IPS-18c (cell line): Measurements from ENCODE around the gene AKAP6.

Experiments
- H3K4me3 ChIP-seq: 2 replicates; pipeline ENCODE4 v1.7.0; 2013; ENCODE audit warnings: low read depth, mild to moderate bottlenecking, low read length, moderate library complexity; ENCODE audit not compliant: insufficient read depth
- H3K9me3 ChIP-seq: one replicate; pipeline ENCODE4 v1.6.1; 2013; ENCODE audit warnings: mild to moderate bottlenecking, low read length, moderate library complexity; ENCODE audit not compliant: control insufficient read depth, insufficient read depth

Gene AKAP6

DNA sequence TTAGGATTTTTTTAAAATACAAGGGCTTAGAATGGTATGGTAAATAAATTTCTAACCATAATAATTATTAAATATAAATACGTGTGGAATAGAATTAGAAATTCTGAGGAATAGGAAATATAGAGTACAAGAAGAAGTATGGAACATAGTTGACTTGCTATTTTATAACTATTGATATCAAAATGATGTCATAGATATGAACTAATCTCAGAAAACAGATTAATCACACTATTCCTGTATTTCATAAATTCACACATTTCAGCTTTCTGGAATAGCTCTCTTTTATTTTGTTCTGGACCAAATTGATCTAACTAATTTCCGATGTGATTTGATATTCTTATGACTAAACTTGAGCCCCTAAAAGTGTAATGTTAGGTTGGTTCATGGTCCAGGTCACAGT lies 372.4 kb downstream of the AKAP6 start:
- no peaks in the 10 kb centered on the region for H3K9me3 ChIP-seq
- no peak overlapping the region for H3K4me3 ChIP-seq

DNA sequence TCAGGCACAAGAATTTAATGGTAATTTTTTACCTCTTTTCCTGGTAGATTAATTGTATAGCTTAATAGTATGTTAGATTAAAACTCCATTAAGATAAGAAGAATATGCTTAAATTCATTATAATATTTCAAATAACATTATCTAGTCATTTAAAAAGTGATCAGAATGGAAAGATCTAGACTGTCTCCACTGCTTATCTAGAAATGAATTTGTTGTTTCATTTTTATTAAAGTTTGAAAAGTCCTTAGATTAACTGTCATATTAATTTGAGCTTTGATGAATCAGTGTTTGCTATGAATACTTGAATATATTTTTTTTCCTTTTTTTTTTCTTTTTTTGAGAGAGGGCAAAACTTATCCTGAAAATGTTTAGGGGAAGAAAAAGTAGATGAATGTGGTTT lies 373.0 kb downstream of the AKAP6 start:
- Histone ChIP-seq H3K9me3 (no peaks in the 10 kb centered on the region), H3K4me3 (no peak overlapping the region)

DNA sequence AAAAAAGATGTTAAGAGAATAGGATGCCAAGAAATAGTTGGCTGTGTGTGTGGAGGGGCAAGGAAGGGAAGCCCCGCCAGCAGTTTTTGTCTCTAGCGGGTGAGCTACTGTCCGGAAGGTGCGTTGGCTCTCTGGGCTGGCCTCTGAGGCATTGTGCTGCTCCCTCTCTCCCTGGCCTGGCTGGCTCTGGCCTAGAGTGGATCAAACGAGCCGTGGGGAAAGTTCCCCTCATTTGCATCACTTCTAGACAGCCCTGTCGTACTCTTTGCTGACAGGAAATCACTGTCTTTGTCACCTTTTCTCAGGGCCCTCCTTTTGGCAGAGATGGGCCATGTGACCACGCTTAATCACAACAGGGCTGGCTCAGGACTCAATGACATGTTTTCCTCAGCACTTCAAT lies 373.5 kb downstream of the AKAP6 start:
- H3K4me3 ChIP-seq, result no peak overlapping the region
- H3K9me3 ChIP-seq, result no peaks in the 10 kb centered on the region

DNA sequence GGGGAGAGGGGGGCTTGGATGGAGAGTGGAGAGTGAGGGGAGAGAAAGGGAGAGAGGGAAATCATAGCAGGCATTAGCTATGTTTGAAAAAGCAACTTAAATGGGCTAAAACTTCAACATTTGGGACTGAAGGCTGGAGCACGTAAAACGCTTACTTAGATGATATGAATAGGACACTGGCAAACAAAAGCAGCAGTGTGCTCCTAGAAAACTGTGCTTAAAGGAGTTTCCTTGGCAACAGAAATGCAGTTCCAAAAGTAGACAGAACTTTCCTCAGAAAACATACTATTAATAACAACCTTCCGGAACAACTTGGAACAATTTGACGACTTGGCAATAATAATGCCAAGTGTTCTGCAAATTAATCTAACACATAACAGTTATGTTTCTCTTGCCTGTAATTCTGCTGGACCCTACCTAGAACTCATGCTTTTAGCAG lies 374.1 kb downstream of the AKAP6 start:
- Histone ChIP-seq H3K4me3 (no peak overlapping the region), H3K9me3 (no peaks in the 10 kb centered on the region)

DNA sequence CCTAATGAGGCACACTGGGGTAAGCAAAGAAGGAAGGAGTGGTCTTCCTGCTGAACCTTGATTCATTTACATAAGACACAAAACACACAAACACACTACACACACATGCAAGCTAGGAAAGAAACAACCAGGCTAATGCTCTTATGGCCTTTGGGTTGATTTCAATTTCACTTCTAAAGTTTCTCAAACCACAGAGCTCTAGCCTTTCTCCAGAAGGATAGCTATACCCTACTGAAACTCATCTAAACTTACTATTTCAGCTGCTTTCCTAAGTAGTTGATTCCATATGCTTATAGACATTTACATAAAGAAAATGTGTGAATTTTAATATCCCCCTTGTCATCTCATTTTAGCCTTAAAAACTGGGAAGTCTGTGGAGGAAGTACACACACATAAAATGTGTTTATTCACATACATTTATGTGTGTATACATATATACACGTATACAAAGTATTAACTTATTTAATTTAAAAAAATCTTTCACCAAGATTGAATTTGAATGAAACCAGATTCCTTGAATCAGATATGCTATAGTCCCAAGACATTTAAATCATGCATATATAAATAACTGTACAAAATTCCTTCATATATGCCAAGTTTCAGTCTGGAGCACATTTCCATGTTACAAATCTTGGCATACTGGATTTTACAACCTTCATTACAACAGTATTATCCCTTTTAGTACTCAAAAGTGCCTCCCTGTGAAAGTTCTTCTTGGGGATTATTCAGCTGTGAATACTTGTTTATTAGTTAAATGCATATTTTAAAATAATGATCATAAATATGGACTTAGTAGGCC lies 377.8 kb downstream of the AKAP6 start:
- no peak overlapping the region for H3K4me3 ChIP-seq
- H3K9me3 ChIP-seq, result no peaks in the 10 kb centered on the region

DNA sequence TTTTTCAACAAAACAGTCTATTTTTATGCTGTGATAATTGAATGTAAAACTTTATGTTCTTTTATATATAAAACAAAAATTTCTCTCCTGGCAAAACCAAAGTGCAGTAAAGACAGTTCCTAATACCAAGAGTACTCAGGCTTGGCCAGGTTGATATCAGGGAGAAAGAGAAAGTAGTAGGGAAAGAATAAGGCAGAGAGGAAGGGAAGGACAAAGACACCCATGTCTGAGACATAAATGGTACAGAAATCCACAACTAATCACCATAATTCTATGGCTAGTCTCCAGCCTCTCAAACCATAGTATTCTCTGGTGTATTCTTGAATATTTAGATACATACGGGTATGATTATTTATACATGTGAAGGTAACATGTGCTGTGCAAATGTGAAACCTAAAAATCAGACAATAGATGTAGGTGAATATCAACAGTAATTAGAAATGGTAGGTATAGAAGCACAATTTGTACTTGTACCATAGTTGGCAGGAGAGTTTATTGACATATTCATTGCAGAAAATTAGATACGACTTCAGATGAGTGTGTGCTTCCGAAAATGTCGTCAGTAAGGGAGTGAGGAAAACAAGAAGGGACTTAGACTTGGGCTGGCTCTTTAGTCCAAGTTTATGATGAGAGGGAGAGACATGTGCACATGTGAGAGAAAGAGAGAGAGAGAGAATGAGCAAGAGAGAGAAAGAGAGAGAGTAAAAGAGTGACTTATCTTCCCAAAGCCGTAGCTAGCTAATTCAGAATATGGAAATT lies 378.8 kb downstream of the AKAP6 start:
- no peak overlapping the region for H3K4me3 ChIP-seq
- no peaks in the 10 kb centered on the region for H3K9me3 ChIP-seq

DNA sequence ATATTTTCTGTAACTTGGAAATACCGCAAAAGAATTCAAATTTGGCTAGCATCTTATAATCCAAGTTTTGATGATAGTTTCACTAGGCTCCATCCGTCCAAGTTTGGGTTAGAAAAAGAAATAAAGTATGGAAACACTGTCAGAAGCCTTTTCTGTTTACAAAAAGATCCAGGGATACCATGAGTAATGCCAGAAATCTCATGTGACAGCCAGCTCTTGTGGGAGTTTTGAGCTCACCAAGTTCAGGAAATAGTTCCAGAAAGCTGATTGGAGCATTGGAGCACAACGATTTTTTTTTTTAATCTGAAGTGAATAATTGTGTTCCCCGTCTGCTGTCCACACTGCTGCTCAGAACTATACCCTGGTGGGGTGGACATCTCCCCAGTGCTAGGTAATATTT lies 379.9 kb downstream of the AKAP6 start:
- H3K9me3 ChIP-seq, result no peaks in the 10 kb centered on the region
- no peak overlapping the region for H3K4me3 ChIP-seq

DNA sequence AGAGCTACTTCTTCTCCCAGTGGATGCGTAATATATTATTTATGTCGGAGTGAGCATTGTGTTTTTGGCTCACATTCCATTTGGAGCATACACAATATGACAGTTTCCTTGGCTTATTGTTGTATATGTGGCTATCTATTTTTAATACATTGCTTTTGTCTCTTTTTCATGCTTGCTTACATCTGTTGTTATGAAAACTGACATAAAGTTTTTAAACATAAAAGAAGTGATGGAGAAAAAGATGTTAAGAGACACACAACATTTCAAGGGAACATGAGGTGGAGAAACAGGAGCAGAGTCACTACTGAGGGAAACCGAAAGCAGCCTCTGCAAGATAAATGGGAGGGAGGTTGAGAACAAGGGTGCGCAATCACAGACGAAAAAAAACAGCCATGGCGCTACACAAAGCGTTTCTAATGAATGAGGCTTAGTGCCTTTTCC lies 381.2 kb downstream of the AKAP6 start:
- no peaks in the 10 kb centered on the region for H3K9me3 ChIP-seq
- no peak overlapping the region for H3K4me3 ChIP-seq

DNA sequence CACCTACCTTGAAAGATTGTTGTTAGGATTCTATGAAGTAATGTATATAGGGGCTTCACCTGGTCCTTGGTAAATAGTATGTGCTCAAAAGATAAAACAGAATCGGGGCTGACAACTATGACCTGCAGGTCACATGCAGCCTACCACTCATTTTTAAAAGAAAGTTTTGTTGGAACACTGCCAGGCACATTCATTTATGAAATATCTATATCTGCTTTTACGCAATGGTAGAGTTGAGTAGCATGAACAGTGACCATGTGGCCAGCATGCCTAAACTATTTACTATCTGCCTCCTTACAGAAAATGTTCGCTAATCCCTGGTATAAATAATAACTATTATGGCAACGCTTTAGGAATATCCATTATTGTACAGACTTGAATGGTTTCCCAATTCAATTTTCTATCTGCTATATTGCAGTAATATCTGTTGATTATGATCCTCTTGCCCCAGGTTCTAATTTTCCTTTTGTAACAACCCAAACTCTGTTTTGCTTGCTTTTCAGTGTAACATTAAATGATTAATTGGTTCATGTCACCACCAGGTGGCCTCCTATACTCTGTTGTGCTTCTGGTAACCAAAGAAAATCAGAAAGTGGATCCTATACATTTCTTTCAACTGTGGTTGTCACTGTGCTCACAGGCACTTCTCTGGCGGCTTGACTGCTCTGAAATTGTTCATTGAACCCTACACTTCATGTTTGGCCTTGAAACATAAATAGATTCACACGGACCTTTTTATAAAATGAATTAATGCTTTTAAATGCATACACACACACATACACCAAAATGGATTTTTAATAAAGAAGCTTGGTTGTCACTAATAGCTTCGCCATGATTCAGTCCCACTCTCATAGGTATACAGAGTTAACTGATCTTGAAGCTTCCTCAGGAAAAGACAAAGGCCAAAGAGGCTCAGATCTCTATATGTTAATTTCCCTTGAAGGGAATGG lies 381.9 kb downstream of the AKAP6 start:
- H3K9me3 ChIP-seq, result no peaks in the 10 kb centered on the region
- H3K4me3 ChIP-seq, result no peak overlapping the region

DNA sequence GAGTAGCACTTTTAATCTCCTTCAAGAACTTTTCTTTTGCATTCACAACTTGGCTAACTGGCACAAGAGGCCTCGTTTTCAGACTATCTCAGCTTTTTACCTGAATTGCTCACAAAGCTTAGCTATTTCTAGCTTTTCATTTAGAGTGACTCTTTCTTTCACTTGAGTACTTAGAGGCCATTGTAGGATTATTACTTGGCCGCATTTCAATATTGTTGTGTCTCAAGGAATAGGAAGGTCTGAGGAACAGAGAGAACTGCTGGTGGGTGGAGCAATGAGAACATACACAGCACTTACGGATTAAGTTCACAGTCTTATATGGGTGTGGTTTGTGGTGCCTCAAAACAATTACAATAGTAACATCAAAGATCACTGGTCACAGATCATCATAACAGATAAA lies 384.8 kb downstream of the AKAP6 start:
- no peak overlapping the region for H3K4me3 ChIP-seq
- H3K9me3 ChIP-seq, result no peaks in the 10 kb centered on the region

DNA sequence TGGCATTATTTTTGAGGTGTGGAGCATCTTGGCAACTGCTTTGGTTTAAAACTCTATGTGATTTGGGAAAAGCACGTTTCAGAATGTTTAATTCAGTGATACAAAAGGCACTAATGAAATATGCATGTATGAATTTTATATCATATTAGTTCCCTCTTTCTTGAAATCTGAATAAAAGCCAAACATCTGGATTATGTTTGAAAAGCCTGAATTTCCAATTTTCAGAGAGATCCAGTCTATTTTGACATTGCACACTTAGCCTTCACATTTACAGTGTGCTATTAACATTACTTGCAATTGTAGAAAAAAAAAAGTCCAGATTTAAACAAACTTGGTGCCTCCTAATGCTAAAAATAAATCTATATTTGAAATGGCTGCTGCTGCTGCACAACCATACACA lies 390.5 kb downstream of the AKAP6 start:
- no peak overlapping the region for H3K4me3 ChIP-seq
- no peaks in the 10 kb centered on the region for H3K9me3 ChIP-seq

DNA sequence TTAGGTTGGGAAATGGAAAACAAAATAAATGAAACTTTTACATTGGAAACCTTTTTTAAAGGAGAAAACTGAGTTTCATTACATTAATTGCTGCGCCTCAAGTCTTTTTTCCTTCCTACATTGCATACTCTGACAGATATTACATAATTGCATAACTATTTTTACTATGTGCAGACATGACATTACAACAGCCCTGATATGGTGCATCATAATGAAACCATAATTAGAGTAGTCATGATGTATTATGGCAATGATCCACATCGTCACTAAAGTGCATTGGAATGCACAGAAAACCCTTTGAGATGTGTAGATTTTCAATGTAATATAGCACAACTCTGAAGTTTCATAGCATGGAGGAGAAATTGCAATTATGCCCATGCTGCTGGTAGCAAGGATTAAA lies 391.8 kb downstream of the AKAP6 start:
- H3K4me3 ChIP-seq, result no peak overlapping the region
- no peaks in the 10 kb centered on the region for H3K9me3 ChIP-seq

DNA sequence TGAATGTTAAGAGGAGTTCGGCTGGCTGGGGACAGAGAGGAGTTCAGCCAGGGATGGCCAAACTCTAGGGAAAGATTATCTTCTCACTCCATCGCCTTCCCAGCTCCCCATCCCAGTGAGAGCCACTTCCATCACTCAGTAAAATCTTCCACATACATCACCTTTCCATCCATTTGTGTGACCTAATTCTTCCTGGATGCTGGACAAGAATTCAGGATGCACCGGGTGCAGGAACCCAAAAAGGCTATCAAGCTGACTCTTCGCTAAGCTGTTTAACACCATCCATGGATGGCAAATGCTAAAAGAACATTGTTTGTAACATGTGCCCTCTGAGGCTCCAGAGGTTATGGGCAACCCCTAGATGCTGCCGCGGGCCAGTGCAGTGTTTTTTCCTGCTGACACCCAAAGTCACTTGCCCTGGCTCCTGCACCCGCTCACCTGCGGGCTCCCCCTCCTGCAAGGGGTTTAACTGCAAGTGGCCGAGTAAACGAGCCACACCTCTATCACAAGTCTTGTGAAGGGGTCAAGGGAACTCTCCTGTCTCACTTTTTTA lies 393.6 kb downstream of the AKAP6 start:
- no peaks in the 10 kb centered on the region for H3K9me3 ChIP-seq

DNA sequence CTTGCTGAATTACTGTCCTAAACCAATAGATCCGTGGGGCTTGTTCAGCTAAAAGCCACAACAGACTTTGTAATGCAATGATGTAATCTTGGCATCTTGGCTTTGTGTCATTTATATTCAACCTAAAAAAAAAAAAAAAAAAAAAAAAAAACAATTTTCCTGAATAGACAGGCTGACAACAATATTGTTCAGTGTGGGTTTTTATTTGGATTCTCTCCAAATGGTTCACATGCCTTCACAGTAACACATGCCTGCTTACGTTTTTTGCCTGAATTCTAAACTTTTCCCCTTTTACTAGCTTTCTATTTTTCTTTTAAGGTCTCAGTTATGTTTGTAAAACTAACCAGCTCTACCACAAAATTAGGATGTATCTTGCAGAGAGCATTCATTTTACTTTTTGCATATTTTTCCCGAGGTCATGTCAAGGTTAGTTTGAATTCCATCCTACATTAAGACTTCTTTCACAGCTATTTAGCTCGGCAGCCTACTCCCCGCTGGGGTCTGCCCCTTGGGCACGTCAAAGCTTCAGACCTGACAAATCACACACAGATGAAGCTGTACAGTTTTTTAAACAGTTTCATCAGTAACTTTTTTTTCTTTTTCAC lies 395.9 kb downstream of the AKAP6 start:
- no peak overlapping the region for H3K4me3 ChIP-seq
- H3K9me3 ChIP-seq, result no peaks in the 10 kb centered on the region

More for the DNA sequence above, 393.6 kb downstream of the AKAP6 start:
- no peak overlapping the region for H3K4me3 ChIP-seq

DNA sequence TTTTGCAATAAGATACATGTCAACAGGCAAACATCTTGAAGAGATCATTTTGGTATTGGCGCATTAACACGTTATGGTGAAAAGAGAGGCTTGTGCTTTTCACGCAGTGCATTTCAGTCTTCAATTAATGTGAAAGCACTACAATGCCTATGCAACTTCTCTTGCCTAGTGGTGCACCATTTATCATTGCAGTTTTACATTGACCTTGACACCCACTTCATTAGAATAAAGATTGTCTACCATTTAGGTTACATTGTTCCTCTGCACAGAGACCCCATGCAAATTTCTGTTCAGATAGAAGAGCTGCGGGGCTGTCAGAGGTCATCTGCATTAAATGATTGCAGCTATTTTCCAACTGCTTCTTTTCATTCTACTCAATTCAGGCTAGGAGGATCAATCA lies 397.4 kb downstream of the AKAP6 start:
- no peak overlapping the region for H3K4me3 ChIP-seq
- H3K9me3 ChIP-seq, result no peaks in the 10 kb centered on the region

DNA sequence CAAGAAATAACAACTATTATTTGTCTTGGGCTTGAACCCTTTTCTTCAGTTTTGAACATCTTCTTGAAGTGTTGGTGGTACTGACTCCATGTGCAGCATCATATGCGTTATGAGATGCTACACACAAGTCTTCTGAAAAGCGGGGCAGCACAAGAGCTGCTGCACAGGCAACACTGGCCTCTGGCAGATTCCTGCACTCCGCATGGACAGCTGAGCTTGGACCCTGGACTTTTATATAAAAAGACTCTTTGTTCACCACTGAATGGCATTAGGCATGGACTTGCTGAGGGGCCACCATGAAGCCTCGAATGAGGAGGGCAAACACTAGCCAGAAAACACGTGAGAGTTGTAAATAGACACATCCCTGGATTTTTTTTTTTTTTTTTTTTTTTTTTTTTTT lies 398.7 kb downstream of the AKAP6 start:
- no peaks in the 10 kb centered on the region for H3K9me3 ChIP-seq
- H3K4me3 ChIP-seq, result no peak overlapping the region

DNA sequence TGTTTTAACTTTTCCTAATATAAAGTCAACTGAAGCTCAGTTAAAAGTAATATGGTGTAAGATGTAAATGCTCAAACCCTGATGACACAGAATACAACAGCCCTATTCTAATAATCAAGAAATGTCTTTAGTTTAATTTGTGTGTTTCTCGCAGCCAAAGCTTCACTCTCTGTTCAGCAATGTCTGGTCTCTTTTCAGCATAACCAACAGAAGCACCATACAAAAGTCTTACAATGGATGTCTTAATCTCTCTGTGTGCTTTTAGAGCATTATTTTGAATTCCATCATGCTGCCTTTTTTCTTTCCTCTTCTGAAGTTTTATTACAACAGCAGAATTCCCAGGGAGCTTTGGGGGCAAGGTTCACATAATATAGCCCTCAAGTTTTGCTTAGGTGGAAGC lies 399.4 kb downstream of the AKAP6 start:
- Histone ChIP-seq H3K4me3 (no peak overlapping the region), H3K9me3 (no peaks in the 10 kb centered on the region)
